GM10248 (cell line): ENCODE measurements around the gene RYR1.

ENCODE experiments used
- CTCF ChIA-PET: fragments of 300-600 bp; sonication (Branson Sonifier 250); formaldehyde crosslinking; extraction: SDS; loops from one replicate; lab custom pipeline; 2021; ENCODE audit warnings: antibody characterized with exemption; lab: Yijun Ruan, JAX
- POLR2A ChIA-PET: fragments of 350-650 bp; sonication (Branson Sonifier 250); formaldehyde crosslinking; extraction: SDS; loops from one replicate; lab custom pipeline; 2020; ENCODE audit warnings: antibody characterized with exemption; lab: Yijun Ruan, JAX
- DNase-seq: peaks from one replicate; pipeline ENCODE4 v3.0.0; 2012; ENCODE audit errors: extremely low spot score
- CTCF ChIP-seq: IDR thresholded peaks from 2 replicates; pipeline ENCODE4 v1.5.1; 2012; ENCODE audit warnings: mild to moderate bottlenecking, low read depth; ENCODE audit errors: extremely low read depth, missing control alignments, control extremely low read depth

Gene RYR1

GRCh38 chr19:38449518-38449917 is 16.0 kb downstream of the RYR1 start:
- CTCF ChIA-PET, result interaction anchor here (1.4 kb wide), 1 partner anchor 46 kb away, joined by 3 read pairs; the partner anchor contains the start of gene FAM98C
- TF ChIP-seq CTCF, result no peak
- no peak for DNase-seq
- POLR2A ChIA-PET, result no interaction called here

- CTCF ChIA-PET, result no interaction called here
- POLR2A ChIA-PET, result no interaction called here
- TF ChIP-seq CTCF, result no peak
- no peak for DNase-seq
Observed at GRCh38 chr19:38451036-38451435, 17.5 kb downstream of the RYR1 start.

- CTCF ChIA-PET, result no interaction called here
- POLR2A ChIA-PET, result no interaction called here
- no peak for DNase-seq
- no peak for TF ChIP-seq CTCF
Observed at GRCh38 chr19:38451629-38452028, 18.1 kb downstream of the RYR1 start.

GRCh38 chr19:38452430-38453366 is 19.2 kb downstream of the RYR1 start:
- POLR2A ChIA-PET, result no interaction called here
- no peak for DNase-seq
- no peak for TF ChIP-seq CTCF
- CTCF ChIA-PET, result interaction anchor here (0.7 kb wide), 1 partner anchor 17 kb away, joined by 3 read pairs; no protein-coding TSS in a partner anchor

- ChIA-PET CTCF (no interaction called here), POLR2A (no interaction called here)
- no peak for DNase-seq
- no peak for TF ChIP-seq CTCF
Observed at GRCh38 chr19:38453596-38453995, 20.1 kb downstream of the RYR1 start.

GRCh38 chr19:38455031-38455430 is 21.5 kb downstream of the RYR1 start:
- no peak for DNase-seq
- CTCF ChIA-PET, result no interaction called here
- TF ChIP-seq CTCF, result no peak
- POLR2A ChIA-PET, result no interaction called here
